Measurements from ENCODE around the gene VWA3B.
"Not testable (repeated sequence)": the region's sequence is repeated elsewhere in the genome, so short reads cannot be mapped to it uniquely, and the experiment has no call there.

The VWA3B gene

DNA sequence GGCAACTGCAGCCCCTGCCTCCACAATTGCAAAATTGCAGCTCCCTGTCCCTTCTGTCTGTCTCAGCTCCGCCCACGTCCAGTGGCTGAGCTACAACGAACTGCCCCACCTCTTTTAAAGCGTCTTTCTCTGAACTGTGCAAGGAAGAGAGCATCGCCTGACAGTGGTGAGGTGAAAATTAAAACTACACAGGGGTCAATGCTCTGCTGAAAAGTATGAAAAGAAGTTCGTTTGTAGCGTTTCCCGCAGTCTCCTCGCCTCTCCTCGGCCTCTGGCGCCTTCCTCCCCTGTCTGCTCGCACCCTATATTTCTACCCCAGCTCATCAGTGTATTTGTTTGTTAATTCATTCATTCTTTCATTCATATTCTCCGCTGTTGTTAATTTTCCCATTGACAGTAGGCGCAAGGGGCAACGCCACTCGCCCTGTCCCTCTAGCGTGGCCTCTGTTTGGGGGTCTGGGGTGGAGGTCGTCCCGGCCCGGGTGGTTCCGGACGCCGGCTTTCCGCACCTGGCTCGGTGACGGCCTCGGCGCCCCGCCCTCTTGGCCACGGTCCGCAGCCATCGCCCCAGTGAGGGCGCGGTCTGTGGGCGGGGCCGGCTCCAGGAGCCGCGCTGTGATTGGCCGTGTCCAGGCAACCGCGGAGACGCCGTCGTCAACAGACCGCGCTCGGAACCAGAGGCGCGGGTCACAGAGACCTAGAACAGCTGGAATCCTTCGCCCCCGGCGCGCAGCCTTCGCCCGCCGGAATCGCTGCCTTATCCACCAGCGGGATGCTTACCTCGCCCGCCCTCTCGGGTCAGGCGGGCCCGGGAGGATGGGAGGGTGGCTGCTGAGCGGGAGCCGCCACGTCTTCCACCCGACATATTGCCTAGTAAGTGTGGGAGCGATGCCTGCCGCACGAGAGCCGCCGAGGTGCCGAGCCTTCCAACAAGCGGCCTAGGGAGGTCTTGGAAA is at the start of gene VWA3B:
Gene VWA3B (plus strand): TSS at position 677 of the 956 bp plus-strand sequence. CDS start 5,926 bp downstream, outside the sequence.
- DNase-seq = peak; percentile 31

DNA sequence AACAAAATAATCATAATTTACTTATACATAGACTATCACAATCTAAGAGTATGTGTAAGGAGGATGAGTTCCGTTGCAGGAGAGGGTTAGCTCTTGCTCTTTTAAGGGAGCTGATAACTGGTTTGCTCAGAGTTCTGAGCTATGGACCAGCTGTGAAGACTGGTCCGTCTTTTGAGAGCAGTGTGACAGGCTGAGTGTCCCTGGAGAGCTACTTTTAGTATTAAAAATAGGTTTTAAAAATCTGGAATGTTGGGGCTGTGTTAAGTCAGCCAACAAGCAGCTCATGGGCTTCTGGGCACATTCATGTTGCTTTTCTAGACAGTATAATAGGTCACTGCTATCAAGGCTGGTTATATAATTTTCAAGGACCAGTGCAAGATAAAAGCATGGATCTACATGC is 49.8 kb upstream of the VWA3B start:
- DNase-seq = no peak

DNA sequence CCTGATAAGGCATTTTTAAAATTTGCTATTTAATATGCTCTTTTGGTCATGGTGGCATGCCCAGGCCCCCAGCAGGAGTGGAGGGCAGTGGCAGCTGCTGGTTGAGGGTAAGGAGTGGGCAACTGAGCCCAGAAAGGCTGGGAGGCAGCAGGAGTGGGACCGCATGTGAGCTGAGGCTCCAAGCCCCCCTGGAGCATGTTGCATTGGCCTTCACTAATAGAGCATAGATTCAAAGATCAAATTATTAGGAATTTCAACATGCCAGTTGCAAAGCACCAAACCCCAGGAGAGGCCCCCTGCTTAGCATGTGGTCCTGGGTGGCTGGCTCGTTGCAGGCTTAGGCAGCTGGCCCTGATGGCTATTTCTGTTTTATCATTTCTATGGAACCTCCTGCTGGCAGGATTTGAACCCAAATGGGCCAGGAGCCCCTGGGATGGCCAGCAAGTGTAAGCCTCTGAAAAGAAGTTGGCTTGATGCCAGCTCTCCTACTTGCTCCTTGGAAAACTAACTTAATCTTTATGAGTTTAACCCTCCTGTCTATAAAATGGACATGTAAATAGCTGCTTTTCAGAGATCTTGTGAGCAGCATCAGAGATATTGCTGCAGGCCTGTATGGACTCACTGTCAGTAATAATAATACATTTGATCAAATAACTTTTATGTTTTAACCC is 49.2 kb upstream of the VWA3B start:
- DNase-seq = no peak

GRCh38 chr2:98039085-98039756 is 47.7 kb upstream of the VWA3B start:
- peak; percentile 55 for DNase-seq

DNA sequence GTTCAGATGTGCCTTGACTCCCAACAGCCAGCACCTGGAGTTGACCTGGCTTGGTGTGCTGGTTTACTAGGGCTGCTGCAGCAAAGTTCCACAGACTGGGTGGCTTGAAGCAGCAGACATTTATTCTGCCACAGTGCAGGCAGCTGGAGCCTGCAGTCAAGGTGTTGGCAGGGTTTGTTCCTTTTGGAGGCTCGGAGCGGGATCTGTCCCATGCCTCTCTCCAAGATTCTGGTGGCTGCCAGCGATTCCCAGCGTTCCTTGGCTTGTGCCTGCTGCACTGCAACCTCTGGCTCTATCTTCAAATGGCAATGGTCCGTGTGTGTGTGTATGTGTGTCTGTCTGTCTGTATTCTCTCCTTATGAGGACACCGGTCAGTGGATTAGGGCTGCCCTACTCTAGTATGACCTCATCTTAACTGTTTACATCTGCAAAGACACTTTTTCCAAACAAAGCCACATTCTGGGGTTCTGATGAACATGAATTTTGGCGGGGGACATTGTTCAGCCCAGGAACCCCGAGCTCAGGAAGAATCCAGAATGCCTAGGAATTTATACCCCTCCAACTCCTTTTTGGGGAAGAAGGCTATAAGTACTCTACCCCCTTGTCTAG is 46.5 kb upstream of the VWA3B start:
- DNase-seq = no peak

- DNase-seq = no peak
Measured at GRCh38 chr2:98043101-98043500, 43.9 kb upstream of the VWA3B start.

DNA sequence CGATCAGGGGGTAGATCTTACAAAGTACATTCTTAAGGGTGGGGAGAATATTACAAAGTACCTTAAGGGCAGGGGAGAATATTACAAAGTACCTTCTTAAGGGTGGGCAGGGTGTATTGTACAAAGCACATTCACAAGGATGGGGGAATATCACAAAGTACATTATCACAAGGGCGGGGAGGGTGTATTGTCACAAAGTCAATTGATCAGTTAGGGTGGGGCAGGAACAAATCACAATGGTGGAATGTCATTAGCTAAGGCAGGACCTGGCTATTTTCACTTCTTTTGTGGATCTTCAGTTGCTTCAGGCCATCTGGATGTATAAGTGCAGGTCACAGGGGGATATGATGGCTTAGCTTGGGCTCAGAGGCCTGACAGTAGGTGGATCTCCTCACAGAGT is 42.2 kb upstream of the VWA3B start:
- not testable (repeated sequence) for DNase-seq

- no peak for DNase-seq
Measured at GRCh38 chr2:98050070-98050469, 36.9 kb upstream of the VWA3B start.

GRCh38 chr2:98058191-98058975 is 28.6 kb upstream of the VWA3B start:
- DNase-seq = no peak

DNA sequence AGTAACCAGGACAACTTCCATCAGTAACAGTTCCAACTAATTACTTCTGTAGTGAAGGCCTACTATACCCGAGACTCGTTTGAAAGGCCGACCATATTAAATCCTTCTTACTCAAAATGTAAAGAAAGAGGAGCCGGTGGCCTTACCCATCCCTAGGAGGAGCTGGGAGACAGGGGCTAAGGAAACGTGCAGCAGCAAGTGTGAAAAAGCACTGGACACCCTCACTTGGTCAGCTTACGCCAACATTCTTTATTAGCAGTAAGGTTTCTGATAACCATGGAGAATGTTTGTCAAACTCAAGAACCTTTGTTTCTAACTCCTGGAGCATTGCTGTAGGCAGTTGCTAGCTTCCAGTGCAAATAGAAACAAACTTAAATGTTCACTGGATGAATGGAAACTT is 26.7 kb upstream of the VWA3B start:
- DNase-seq = no peak

GRCh38 chr2:98063291-98063854 is 23.6 kb upstream of the VWA3B start:
- DNase-seq = no peak

- no peak for DNase-seq
Measured at GRCh38 chr2:98065808-98066207, 21.2 kb upstream of the VWA3B start.

GRCh38 chr2:98067160-98067559 is 19.8 kb upstream of the VWA3B start:
- DNase-seq = no peak

- no peak for DNase-seq
Measured at GRCh38 chr2:98070081-98070480, 16.9 kb upstream of the VWA3B start.

- DNase-seq = no peak
Measured at GRCh38 chr2:98072442-98072841, 14.5 kb upstream of the VWA3B start.

- no peak for DNase-seq
Measured at GRCh38 chr2:98078701-98079100, 8.3 kb upstream of the VWA3B start.

DNA sequence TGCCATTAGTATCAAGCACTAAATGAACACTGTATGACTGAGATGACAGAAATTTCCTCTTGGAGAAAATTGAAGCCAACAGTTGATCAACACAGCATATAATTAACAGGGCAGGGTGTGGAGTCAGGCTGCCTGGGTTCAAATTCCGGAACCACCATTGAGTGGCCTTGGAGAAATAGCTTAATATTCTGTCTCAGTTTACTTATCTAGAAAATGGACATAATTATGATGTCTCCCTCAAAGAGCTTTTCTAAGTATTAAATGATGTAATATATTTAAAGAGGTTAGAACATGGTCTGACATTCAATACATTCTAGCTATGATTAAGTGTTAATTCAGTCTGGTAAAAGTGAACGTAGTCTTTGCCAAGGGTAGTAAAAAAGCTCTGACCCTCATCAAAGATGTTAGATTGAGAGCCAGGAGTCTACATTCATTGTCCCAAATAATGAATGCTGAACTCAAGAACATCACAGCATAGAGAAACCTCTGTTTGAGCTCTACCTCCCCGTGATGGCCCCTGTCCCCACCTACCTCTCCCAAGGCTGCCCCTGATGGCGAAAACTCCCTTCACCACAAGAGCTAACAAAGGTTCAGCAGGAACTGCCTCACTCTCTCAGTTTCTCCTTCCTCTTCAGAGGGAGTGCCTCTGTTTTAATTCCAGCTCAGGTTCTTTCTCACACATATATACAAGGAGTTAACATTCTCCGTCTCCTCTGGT is 2.7 kb upstream of the VWA3B start:
- DNase-seq = no peak

GRCh38 chr2:98084869-98085238 is 2.1 kb upstream of the VWA3B start:
- DNase-seq = no peak

DNA sequence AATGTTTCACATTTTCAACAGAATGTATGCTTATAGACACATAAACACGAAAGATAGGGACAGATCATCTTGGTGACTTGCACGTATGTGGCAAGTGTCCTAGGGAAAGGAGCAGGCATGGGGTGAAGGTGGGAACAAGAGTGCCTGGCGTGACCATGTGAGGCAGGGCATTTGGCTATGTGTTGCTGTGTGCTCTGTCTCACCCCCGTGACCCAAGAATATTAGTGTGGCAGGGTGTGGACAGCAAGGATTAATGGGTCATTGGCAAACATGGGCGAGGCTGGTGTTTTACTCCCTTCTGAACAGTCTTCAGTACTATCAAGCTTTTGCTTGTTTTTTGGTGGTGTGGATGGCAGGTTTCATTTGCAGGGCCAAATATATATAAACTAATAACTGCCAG is 1.3 kb upstream of the VWA3B start:
- DNase-seq = no peak

DNA sequence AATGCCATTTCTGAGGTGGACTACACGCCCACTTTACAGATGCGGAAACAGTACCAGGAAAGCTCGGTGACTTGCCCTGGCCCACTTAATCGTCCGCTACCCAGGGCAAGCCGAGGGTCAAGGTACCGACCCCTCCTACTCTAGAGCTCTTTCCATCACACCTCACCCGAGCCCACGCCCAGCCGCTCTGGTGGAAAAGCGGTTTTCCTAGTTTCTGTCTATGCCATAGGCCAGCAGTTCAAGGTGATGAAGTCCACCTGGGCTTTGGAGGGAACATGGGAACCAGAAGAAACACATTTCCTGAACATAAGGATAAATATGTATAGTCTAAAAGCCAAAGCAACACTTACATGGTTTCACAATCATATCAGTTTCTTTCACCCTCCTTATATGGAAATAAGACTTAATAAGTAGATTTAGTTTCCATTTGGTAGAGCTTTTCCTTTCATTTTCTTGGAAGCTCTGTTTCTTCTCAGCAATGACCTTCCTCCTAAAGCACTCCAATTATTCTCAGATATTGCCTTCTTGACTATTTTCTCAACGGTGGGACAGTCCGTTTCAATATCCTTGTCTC is 567 bp downstream of the VWA3B start:
- DNase-seq = peak; percentile 37

DNA sequence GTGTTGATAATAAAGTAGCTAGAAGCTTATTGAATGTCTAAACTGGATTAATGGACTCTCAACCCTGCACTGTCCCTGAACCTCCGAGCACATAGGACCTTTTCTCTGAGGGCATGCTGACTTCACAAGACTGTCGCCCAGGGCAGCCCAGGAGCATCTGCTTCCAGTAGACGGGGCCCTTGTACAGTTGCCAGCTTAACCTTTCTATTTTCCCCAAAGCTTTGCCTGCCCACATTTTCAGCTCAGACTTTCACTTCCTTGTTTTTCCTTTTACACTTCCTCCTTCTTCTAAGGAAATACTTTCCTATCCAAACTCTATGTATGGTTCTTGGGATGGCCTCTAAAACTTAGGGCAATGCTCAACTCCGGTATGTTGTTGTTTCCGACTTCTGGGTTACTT is 1.3 kb downstream of the VWA3B start:
- no peak for DNase-seq
